Central memory CD4-positive, alpha-beta T cell (primary cell): ENCODE data around the gene CCDC50.

Source experiments
- DNase-seq: peaks from one replicate; pipeline ENCODE4 v3.0.0; 2022

CCDC50 gene

DNA sequence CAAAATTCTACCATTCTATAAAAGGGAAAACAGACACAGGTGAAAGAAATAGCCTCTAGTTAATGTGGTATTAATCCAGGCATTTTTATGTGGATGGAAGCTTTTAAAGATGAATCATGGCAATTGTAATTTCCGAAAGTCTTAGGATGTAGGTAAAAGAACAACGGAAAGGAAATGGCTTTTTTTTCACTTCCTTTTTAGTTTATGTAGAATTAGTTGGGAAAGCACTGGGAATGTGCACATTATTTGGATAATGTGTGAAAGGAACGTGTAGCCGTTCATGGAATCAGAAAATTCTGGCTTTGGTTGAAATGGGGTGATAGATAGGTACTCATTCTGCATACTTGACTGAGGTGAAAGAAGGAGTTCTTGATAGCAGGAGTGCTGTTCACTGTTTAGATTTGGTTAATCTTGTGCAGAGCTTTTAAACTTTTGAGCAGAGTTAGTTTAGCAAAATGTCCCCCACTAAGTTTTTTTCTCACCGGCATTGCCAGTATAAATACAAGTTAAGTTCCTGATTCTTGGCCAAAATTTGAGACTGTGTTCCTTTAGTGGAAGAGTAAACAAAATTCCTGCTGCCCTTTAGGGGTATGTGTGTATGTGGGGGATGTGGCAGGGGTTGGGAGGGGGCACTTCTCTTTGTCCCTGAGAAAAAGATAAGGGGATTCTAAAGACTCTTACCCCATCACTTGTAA, 21.3 kb downstream of the CCDC50 start:
- DNase-seq: no peak

DNA sequence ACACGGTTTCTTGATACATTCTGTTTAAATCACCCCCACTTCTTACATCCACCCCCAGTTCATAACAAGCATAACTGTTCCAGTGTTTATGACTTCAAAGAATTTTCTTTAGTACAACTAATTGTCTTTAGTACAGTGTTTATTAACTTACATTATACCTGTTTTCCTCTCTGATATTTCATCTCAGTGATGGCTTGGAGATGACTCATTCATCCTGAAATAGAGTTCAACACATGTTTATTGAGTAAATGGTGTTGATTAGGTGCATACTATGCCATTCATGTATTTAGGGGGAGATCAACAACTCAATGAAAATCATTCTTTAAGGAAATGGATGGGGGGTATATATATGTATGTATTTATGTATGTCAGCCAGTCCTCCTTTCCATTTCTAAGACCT, 22.8 kb downstream of the CCDC50 start:
- DNase-seq: no peak

DNA sequence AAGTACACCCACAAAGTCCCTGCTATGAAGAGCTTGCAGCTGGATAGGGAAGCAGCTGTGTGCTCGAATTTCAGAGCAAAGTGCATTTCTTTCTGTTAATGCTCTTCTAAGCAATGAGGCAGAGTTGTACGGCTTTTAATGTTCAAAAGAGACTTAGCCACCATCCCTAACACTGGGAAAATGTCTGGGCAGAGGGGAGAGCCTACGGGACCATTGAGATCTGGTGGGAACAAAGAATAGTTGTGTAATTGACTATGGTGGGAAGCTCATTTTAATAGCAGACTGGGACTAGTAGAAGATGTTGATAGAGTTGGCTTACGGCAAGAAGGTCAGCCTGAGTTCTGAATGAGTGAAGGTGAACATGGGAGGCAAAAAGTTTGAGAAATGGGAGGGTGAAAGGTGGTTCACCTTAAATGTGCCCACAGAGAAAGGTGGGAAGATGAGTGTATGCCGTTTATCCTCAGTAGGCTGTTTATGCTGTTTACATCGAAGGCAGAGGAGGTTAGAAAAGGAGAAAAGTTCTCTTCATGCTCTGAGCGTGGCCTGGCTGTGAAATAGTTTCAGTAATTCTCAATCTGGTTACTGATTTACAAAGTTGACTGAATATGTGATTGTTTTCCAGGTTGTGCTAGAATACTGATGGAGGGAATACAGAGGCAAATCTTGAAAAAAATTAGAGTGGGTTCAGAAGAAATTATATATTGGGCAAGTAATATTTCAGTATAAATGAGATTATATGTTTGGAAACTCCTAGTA, 24.0 kb downstream of the CCDC50 start:
- no peak for DNase-seq

DNA sequence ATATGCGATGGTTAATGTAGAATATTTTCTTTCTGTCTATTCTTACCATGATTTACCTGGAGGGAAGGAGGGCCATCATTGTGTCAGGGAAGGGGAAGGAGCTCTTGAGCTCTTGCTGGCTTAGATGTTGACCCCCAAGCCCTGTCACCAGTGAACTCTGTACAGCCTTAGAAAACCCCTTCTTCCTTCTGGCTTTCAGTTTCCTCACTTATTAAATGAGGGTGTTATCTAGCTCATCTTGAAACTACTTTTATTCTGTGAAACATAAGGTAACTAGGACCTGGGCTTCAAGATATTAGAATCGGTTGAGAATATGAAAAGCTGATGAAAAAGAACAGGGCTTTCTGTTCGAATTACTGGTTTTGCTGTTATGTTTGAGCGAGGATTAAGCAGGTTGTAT, 26.2 kb downstream of the CCDC50 start:
- no peak for DNase-seq

DNA sequence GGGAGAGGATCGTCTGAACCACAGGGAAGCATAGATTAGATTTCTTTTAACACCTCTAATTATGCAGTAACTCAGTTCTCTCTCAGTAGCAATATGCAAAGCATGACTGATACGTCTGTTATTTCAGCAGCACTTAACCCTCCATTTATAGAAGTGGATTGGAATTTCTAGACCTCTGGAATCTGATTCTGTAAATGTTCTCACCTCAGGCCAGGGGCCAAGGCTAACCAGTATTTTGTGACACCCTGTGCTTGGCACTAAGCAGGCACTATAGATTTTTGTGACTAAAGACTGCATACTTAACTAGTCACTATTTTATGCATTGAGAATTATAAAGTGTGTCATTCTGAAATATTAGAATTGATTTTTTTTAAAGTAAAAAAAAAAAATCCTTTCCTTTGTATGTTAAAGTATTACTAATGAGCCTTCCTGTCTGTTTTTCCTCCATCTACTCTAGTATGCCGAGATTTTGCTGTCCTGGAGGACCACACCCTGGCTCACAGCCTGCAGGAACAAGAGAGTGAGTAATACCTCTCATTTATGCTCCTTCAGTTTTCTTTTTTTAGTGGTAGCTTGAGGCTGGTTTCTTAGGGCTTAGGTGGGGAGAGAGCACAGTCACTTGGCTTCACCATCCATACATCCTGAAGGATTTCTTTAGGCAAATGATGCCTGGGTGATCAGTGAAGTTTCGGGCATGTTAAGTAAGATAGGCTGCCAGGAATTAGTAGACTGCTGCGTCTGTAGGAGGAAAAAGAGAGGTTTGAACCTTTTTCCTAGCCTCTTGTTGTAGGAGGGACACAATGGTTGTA, 27.6 kb downstream of the CCDC50 start:
- no peak for DNase-seq

DNA sequence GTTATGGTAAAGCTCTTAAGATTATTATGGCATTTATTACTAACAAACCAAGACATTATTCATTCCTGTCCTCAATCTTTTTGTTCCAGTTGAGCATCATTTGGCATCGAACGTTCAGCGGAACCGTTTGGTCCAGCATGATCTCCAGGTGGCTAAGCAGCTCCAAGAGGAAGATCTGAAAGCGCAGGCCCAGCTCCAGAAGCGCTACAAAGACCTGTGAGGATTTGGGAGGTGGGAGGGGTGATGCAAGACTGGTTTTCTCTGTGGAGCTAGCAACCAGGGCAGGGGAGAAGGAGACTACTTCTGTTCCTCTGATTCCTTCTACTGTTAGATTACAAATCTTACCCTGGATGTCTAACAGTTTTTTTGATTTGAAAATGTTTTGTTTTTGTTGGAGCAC, 28.7 kb downstream of the CCDC50 start:
- no peak for DNase-seq

DNA sequence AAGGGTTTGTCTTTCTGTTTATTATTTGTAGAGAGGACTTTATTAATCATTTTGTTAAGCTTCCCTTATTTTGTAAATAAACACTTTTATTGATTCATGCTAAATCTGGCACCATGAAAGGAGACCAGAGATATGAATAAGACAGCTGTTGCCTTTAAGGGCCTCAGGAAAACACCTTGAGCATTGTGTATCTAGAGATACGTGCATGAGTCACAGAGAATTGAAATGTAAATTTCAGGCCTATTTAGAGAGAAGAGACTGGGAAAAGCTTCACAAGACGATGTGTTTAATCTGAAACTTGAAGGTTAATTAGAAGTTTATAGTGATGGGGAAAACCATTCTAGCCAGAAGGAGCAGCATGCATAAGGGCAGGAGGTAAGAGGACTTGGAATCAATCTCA, 29.7 kb downstream of the CCDC50 start:
- no peak for DNase-seq

DNA sequence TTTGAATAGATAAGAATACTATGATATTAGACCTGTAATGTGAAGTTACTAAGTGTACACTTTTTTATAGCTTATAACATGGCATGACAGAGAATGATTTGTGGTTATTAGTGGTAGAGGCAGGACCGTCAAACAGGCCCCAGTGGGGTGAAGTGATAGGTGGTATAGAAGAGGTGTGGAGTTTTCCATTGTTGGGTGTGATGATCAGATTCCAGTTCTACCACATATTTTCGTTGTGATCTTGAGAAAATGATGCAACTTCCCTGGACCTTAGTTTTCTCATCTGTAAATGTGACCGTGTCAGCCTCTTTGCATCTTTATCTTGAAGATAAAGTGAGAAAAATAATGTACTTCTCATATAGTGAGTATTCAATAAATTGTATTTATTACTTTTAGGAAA, 31.4 kb downstream of the CCDC50 start:
- DNase-seq: no peak

DNA sequence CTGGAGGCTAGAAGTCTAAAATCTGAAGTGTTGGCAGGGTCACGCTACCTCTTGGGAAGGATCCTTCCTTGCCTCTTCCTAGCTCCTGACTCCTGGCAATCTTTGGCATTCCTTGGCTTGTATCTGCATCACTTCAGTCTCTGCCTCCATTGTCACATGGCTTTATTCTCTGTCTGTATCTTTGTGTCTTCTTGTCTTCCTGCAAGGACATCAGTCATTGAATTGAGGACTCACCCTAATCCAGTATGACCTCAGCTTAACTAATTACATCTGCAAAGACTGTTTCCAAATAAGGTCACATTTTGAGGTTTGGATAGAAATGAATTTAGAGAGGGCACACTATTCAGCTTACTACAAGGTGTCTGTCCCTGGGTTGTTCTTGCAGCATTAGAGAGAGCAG, 32.3 kb downstream of the CCDC50 start:
- no peak for DNase-seq

DNA sequence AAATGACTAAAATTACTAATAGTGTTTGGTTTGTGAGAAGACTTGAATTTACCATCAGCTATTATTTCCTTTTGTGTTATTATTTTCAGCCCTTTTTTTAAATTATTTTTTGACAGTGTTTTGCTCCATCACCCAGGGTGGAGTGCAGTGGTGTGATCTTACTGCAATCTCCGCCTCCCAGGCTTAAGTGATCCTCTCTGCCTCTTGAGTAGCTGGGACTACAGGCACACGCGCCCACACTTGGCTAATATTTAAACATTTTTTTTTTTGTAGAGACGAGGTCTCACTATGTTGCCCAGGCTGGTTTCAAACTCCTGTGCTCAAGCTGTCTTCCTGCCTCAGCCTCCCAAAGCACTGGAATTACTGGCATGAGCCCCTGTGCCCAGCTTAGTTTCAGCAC, 32.8 kb downstream of the CCDC50 start:
- DNase-seq: no peak

DNA sequence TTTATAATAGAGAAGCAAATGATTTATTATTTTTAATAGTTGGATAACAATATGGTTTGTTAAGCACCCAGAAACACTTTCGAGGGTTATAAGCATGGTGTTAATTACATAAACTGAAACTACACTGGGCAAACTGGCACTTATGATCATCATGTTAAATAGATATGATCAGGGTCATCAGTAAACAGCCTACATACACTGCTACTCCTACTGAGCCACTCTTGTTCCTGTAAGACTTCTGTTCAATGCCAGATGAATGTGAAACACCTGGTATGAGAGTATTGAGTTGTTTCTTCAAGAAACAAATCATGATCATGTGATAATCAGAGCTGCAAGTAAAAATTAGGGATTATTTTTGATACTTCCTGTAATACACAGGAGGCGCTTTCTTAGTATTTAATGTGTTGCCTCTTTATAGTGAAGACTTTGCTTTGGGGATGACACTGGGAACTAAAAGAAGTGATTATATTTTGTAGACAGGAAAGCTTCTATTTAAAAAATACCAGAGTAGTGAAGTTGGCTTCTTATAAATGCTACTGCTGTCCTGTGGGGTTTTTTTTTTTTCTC, 33.4 kb downstream of the CCDC50 start:
- DNase-seq: no peak

DNA sequence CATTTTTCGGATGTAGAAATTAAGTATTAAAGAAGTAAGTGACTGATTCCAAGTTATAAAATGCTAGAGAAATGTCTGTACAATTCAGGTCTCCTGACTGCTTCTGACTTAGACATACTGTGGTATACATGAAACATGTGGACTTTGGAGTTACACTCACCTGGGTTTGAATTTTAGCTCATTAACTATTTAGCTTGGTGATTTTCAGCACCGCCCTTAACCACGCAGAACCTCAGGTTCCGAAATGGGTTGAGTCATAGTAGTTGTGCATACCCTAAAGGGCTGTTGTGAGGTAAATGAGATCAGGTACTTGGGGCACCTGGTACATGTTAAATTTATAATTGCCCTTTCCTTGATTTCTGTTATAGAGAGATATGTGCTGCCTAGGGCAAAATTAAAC, 34.0 kb downstream of the CCDC50 start:
- no peak for DNase-seq

DNA sequence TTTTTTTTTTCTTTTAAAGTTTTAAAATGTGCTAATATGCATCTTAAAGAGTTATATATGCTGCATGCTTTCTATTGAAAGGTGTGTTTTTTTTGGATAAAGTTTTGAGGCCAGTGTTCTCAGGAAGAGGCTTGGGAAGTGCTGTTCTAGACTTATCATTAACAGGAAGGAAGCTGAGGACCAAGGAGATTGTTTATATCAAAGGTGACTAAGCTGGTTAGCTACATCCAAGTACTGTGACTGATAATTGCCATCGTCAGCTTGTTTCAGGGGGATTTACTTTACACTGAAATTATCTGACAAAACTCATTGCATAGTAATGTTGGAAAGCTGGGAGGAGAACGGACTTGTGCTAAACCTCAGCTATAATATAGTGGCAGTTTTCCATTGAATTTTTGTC, 37.5 kb downstream of the CCDC50 start:
- DNase-seq: no peak

DNA sequence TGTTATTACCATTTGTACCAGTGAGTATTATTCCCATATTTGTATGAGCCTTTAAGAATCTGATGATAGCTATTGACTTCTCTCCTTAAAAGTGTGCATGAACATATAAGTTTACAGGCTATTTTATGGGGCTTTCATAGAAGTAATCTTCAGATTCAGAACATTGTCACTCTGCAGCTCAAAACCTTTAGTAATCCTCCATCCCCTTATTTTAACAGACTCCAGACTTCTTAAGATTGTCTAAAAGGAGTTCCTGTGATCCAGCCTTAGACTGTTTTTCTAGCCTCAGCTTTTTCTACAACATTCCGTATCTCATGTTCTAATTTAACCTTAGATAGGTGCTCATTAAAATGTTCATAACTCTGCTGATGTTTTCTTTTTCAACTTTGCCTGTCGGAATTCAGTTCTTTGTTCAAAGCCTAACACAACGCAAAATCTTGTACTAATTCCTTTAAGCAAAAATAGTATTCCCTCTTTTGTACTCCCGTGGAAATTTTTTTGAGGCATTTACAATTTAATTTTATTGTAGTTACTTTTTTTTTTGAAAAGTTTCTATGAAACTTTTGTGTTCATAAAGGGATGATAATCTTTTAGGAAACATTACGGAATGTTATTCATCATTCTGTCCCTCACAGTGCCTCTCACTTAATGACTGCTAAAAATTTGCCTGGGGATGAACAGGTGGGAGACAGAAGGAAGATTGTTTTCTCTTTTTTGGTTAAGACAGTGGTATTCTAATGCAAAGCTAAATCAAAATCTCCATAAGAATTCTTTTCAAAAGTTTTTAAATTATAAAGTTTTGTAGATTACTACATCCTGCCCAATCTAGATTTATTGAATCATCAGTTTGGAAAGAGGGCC, 39.8 kb downstream of the CCDC50 start:
- DNase-seq: no peak

DNA sequence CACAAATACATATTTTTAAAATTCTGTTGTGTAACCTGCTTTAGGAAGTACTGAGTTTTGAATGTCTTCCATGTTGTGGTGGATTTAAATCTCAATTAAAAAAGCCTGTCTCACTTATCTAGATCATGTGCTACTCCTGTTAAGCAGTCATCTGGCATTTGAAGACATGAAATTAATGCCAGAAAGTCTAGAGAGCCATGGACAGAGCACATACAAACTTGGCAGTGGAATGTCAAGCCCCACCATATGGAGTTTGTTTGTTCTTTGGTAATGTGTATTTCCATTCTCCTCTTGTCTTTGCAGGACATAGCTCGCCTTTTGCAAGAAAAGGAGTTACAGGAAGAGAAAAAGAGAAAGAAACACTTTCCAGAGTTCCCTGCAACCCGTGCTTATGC, 40.4 kb downstream of the CCDC50 start:
- DNase-seq: no peak

DNA sequence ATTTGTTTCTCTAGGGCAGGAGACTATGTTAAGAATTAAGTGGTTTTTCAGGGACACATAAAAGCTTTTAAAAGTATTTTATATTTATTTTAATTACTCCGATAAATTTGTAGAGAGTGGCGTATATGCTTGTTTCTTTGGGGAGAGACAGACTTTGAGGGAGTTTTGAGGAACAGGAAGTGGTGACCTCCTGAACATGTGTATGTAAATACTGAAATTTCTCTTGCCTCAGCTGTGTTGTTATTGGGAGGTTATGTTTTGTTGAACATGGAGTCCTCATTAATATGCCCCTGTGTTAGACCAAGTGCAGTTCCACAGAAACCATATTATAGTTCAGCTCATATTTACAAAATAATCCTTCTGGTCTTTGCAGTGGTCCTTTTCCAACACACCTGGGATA, 42.9 kb downstream of the CCDC50 start:
- DNase-seq: no peak

DNA sequence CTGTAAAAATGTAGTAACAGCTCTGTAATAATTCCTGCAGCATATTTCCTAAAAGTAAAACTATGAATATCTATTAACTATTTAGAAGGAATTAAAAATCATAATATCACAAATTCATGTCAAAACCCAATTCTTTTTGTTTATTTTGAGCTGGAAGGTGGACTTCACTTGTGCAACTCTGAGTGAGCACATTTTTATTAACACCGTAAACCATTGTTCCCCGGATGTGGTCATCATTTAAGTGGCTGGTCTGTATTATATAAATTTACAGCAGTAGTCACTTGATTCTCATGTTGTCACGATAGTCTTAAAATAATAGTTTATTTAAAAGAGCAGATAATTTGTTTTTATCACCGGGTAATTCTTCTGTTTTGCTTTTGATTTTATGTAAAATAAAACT, 44.1 kb downstream of the CCDC50 start:
- DNase-seq: no peak

DNA sequence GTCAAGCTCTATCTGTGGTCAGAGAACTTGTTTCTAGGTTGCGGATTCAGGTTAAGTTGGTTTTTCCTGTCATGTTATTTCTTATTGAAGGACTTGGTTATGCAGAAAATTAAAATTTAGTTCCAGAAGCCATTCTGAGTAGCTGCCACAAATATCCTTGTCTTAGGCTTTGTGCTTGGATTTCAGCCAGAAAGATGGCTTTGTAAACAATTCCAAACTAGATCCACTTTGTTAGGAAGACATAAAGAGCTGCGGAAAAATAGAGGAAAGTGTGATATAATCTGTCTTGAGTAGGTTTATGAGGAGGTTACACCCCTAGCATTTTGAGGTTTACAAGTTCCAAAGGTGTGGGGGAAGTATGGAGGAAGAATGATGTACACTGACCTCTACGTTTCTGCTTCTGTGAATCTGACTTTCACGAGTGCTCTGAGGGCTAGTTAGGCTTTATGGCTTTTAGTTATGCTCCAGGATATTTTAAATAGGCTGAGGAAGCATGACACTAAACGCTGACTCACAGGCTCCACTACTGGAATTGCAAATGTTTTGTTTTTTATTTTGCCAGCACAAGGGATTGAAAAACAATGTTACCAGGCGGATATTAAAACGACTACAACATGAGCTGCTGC, 47.4 kb downstream of the CCDC50 start:
- no peak for DNase-seq

DNA sequence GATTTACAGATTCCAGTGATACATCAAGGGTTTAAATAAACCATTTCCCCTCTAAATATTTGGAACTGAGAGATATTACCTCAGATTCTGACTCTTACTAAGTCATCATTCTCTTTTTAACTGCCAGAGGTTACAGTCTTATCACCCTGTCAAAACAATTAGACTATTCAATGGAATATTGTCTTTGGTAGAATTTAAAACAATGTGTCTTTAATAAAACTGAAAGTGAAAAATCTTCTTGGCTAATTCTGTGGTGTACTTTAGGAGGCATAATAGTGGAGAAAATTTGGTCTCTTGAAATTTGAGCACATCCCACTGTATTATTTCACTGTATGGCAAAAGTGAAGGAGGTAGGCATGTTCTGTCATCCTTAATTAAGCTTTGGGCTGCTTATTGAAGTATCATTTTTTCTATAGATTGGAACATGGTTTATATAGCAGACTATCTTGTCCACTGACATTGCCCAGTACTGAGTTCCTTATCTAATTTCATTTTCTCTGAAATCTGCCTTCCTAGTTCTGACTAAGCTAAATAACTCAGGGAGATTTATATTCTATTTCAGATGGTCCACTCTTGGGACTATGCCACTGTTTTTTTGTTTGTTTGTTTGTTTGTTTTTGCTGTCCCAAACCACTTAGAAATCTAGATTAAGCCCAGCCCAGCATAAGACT, 49.1 kb downstream of the CCDC50 start:
- DNase-seq: no peak

DNA sequence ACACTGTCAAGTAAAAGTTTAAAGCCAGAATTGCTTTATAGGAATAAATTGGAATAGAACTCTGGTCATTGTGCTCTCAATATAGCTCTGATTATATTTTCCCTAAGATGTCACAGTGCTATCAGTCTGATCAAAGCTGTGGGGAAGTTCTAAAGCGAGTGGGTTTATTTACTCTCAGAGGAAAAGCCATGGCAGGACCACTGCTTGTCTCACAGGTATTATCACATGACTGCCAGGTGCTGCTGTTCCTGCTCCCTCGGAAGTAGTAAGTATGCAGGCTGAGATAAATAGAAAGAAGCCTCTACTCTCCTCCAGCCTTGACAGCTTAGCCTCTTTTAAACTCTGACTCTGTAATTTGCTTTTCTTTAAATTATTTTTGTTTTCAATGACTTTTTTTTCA, 50.3 kb downstream of the CCDC50 start:
- DNase-seq: no peak

DNA sequence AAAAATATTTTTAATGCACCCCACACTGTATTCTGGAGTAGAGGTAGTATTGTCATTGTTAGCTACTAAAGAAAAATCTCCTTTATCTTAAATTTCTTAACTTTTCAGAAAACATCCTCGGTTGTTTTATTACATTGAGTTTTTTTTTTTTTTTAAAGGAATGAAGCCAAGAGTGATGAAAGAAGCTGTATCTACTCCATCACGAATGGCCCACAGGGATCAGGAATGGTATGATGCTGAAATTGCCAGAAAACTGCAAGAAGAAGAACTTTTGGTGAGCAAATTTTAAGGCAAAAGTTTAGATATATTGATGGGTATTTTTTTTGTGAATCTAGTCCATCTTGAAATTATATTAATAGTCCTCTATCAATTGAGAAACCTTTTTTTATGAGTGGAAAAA, 50.8 kb downstream of the CCDC50 start:
- no peak for DNase-seq

DNA sequence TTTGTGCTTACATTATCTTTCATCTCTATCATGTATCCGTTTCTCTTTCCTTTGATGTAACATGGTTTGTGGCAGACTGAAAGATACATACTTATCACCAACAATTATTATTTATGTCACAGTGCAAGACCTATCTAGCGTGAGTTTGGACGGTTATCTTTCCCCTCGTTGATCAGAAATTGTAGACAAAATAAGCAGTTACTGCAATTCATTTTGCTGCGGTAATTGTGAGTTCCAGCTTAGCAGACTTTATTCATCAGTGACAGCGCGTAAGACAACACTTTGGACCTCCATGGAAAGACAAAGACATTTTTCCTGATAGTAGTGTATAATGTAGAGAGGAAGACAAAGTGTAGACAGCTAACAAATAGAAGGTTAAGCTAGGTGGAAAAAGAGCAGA, 52.1 kb downstream of the CCDC50 start:
- DNase-seq: no peak
